ENCODE measurements around the gene HMCN2. TPM values are rescaled to one million over a fixed set of nuclear protein-coding genes. Genes with fewer than 3 reads are reported as not detected.

The HMCN2 gene
- total RNA-seq, 1 experiment from 2014 or later: 8.6 TPM

GRCh38 chr9:130259044-130259443, 6.5 kb upstream of the HMCN2 start:
- H3K79me1 ChIP-seq (ENCODE audit: insufficient read depth, low read depth, low read length, poor library complexity, severe bottlenecking): no peaks in the 10 kb centered on the region
- H2AK5ac ChIP-seq (ENCODE audit: insufficient read length, low read length): no peak overlapping the region
- Mint-ChIP-seq H3K27me3 (ENCODE audit: low read depth) (peaks cover 4% of the 10 kb centered on the region), H3K4me3 (peak overlapping the region in 1 of 2 experiments; percentile 6; a peak in 1 of 5 replicates), H3K4me1 (peaks cover 22 to 30% of the 10 kb centered on the region in 2 experiments), H3K27ac (peak overlapping the region; percentile 77 to 99 (median 89)), H3K36me3 (ENCODE audit: insufficient read depth in 1 of 3, low read depth in 3 of 3) (peaks cover 5 to 21% (median 7%) of the 10 kb centered on the region in 3 experiments; a peak in 5 of 7 replicates), H3K9me3 (peaks cover 13 to 16% of the 10 kb centered on the region in 2 experiments)
- no peak overlapping the region for H3K4ac ChIP-seq (ENCODE audit: low read depth, low read length)
- H3K4me1 ChIP-seq (ENCODE audit: insufficient read depth, low read length): no peaks in the 10 kb centered on the region
- no peak overlapping the region for H4K5ac ChIP-seq (ENCODE audit: insufficient read length, low read depth, low read length)
- H3K18ac ChIP-seq (ENCODE audit: insufficient read length, low read depth, low read length): no peak overlapping the region
- H3K23ac ChIP-seq (ENCODE audit: insufficient read length, low read depth, low read length): no peak overlapping the region
- H3K23me2 ChIP-seq (ENCODE audit: insufficient read length, low read depth, low read length, poor library complexity, severe bottlenecking): no peaks in the 10 kb centered on the region
- H3T11ph ChIP-seq (ENCODE audit: low read length): no peak overlapping the region
- H3K56ac ChIP-seq (ENCODE audit: insufficient read length, low read depth, low read length): no peak overlapping the region
- H3K27me3 ChIP-seq (ENCODE audit: insufficient read depth, low read length): no peaks in the 10 kb centered on the region; the same call in 1 of the 2 replicates
- no peak overlapping the region for H3K9ac ChIP-seq (ENCODE audit: extremely low read depth, insufficient read length, low read length)
- H4K20me1 ChIP-seq (ENCODE audit: control insufficient read depth, insufficient read depth, insufficient read length): no peaks in the 10 kb centered on the region
- no peaks in the 10 kb centered on the region for H3K79me2 ChIP-seq (ENCODE audit: insufficient read depth, low read length)
- no peak for TF ChIP-seq CTCF (conservative IDR thresholded peaks at IDR 0.05)
- no peak overlapping the region for H2BK15ac ChIP-seq (ENCODE audit: low read depth, low read length)
- DNase-seq: no peak
- H3K14ac ChIP-seq (ENCODE audit: insufficient read depth, low read length): no peak overlapping the region
- no peak overlapping the region for H2BK12ac ChIP-seq (ENCODE audit: insufficient read length, low read depth, low read length)
- no peak overlapping the region for H3K4me2 ChIP-seq (ENCODE audit: insufficient read depth, insufficient read length, low read length)
- H2BK20ac ChIP-seq (ENCODE audit: low read depth, low read length, poor library complexity, severe bottlenecking): no peak overlapping the region
- no peak overlapping the region for H2BK120ac ChIP-seq (ENCODE audit: low read depth, low read length, poor library complexity, severe bottlenecking)
- no peak overlapping the region for H2AFZ ChIP-seq (ENCODE audit: low read length)
- H2BK5ac ChIP-seq (ENCODE audit: insufficient read length, low read length): no peak overlapping the region
- no peak overlapping the region for H3K27ac ChIP-seq (ENCODE audit: insufficient read length, low read depth, low read length)
- WGBS (ENCODE audit: extremely low coverage, insufficient read length, low lambda C conversion rate): no CpG with 5 or more reads among the region's 4 CpGs
- H4K91ac ChIP-seq (ENCODE audit: insufficient read length, low read depth, low read length): no peak overlapping the region
- no peak overlapping the region for H4K8ac ChIP-seq (replicated peaks; ENCODE audit: insufficient read length, low read depth, low read length)
- no peaks in the 10 kb centered on the region for H3K9me3 ChIP-seq (ENCODE audit: control insufficient read depth, low read depth, low read length)

Measured in H9 (cell line).